ENCODE data around the gene MTCP1.

The MTCP1 gene

GRCh38 chrX:155026727-155027508 is 44.0 kb downstream of the MTCP1 start, which contains the start of gene FUNDC2:
TSS of gene FUNDC2 (plus strand) at chrX:155026844. CDS start at chrX:155026939, 95 bp downstream.
- no peak for TF ChIP-seq CTCF (IDR thresholded peaks at IDR 0.05; ENCODE audit: control extremely low read depth, extremely low read depth, low read depth, missing control alignments)
- peak; percentile 87 for DNase-seq (ENCODE audit: extremely low spot score)
- CTCF ChIA-PET: interaction anchor here (0.8 to 1.0 kb wide), 2 partner anchors 30 to 43 kb away, joined by 3 to 4 read pairs; no protein-coding TSS in a partner anchor
- POLR2A ChIA-PET: interaction anchor here (0.9 to 1.1 kb wide), 2 partner anchors 30 to 36 kb away, joined by 3 to 5 read pairs; no protein-coding TSS in a partner anchor

GRCh38 chrX:155026420-155026726 is 44.6 kb downstream of the MTCP1 start:
- ChIA-PET POLR2A (interaction anchor here (0.9 to 1.1 kb wide), 2 partner anchors 31 to 35 kb away, joined by 3 to 5 read pairs; no protein-coding TSS in a partner anchor), CTCF (interaction anchor here (0.8 kb wide), 1 partner anchor 31 kb away, joined by 4 read pairs; no protein-coding TSS in a partner anchor)
- DNase-seq (ENCODE audit: extremely low spot score): no peak
- no peak for TF ChIP-seq CTCF (IDR thresholded peaks at IDR 0.05; ENCODE audit: control extremely low read depth, extremely low read depth, low read depth, missing control alignments)

GRCh38 chrX:155023907-155024833 is 46.8 kb downstream of the MTCP1 start:
- no peak for TF ChIP-seq CTCF (IDR thresholded peaks at IDR 0.05; ENCODE audit: control extremely low read depth, extremely low read depth, low read depth, missing control alignments)
- DNase-seq (ENCODE audit: extremely low spot score): no peak
- ChIA-PET POLR2A (no interaction called here), CTCF (interaction anchor here (1.0 kb wide), 1 partner anchor 33 kb away, joined by 3 read pairs; no protein-coding TSS in a partner anchor)

- no peak for DNase-seq (ENCODE audit: extremely low spot score)
- no peak for TF ChIP-seq CTCF (IDR thresholded peaks at IDR 0.05; ENCODE audit: control extremely low read depth, extremely low read depth, low read depth, missing control alignments)
- ChIA-PET CTCF (interaction anchor here (1.0 kb wide), 1 partner anchor 34 kb away, joined by 3 read pairs; no protein-coding TSS in a partner anchor), POLR2A (no interaction called here)
Measured at GRCh38 chrX:155022585-155022984, 48.4 kb downstream of the MTCP1 start, which contains the start of gene F8. TSS of gene F8 (minus strand) at chrX:155022723. CDS start at chrX:155022552, 171 bp downstream.

- no peak for DNase-seq (ENCODE audit: extremely low spot score)
- CTCF ChIA-PET: no interaction called here
- POLR2A ChIA-PET: no interaction called here
- no peak for TF ChIP-seq CTCF (IDR thresholded peaks at IDR 0.05; ENCODE audit: control extremely low read depth, extremely low read depth, low read depth, missing control alignments)
Measured at GRCh38 chrX:155020591-155020990, 50.3 kb downstream of the MTCP1 start.

Data from GM10248 (cell line).